ENCODE data around the gene FCRL1. TPM values are rescaled to one million over a fixed set of nuclear protein-coding genes. Genes with fewer than 3 reads are reported as not detected.

The FCRL1 gene
- total RNA-seq, 6 experiments from 2014 or later: not detected

DNA sequence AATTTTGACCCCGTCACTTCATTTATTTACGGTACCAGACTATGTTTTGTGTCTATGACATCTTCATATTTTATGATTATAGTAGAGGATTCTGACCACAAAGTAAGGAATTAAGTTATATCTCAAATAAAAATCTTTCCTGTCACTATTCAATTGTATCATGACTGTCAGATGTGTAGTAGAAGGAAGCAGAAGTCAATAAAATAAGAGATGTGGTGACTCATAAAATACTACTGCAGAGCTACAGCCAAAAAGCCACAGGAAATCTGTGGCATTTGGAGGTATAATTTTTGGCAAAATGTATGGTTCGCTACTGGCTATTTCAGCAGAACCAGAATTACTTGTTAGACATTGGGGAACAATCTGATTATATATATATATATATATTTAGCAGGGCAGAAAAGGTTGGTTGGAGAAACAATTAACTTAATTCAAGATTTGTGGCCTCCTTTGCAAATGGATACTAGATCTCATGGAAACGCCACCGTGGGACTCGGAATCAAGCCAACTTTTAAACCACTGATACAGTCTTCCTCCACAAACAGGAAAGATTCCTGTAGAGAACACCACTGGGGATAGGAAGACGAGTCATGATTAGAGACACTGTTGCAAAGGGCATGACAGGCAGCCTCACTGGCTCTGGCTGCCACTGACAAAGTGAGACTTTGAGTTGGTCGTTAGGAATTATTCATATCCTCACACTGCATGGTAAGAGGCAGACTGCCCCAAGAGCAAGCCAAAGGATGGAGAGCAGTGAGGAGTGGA is 48.1 kb downstream of the FCRL1 start:
- Mint-ChIP-seq H3K4me1 (ENCODE audit: low read depth) (no peaks in the 10 kb centered on the region), H3K9me3 (peaks cover 17% of the 10 kb centered on the region), H3K27me3 (ENCODE audit: insufficient read depth) (peaks cover 2% of the 10 kb centered on the region), H3K4me3 (no peak overlapping the region), H3K27ac (no peak overlapping the region), H3K36me3 (ENCODE audit: low read depth) (no peaks in the 10 kb centered on the region)
- TF ChIP-seq, protein P1, sequence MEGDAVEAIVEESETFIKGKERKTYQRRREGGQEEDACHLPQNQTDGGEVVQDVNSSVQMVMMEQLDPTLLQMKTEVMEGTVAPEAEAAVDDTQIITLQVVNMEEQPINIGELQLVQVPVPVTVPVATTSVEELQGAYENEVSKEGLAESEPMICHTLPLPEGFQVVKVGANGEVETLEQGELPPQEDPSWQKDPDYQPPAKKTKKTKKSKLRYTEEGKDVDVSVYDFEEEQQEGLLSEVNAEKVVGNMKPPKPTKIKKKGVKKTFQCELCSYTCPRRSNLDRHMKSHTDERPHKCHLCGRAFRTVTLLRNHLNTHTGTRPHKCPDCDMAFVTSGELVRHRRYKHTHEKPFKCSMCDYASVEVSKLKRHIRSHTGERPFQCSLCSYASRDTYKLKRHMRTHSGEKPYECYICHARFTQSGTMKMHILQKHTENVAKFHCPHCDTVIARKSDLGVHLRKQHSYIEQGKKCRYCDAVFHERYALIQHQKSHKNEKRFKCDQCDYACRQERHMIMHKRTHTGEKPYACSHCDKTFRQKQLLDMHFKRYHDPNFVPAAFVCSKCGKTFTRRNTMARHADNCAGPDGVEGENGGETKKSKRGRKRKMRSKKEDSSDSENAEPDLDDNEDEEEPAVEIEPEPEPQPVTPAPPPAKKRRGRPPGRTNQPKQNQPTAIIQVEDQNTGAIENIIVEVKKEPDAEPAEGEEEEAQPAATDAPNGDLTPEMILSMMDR (IDR thresholded peaks at IDR 0.05): no peak
- no peak for DNase-seq

DNA sequence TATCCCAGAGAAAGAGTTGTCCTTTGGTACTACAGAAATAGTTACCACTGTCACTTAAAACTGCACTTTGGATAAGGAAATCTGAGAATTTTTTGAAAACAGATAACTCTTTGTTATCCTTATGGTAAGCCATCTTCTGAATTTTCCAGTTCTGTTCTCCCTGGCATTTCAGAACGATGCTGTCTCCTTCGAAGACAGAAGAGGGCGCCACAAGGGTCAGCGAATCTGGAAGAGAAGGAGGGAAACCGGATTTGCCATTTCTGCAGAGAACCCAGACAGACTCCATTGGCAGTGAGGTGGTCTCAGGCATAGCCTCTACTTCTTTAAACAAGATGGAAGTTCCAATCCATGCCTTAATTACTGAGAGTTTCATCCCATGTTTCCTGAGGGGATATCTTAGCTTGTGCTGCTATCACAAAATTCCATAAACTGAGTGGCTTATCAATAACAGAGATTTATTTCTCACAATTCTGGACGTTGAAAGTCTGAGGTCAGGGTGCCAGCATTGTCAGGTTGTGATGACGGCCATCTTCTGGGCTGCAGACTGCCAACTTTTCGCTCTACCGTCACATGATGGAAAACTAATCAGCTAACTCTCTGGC is 49.4 kb downstream of the FCRL1 start:
- no peak for DNase-seq
- Mint-ChIP-seq H3K4me3 (no peak overlapping the region), H3K27ac (no peak overlapping the region), H3K27me3 (ENCODE audit: insufficient read depth) (peaks cover 2% of the 10 kb centered on the region), H3K36me3 (ENCODE audit: low read depth) (no peaks in the 10 kb centered on the region), H3K4me1 (ENCODE audit: low read depth) (no peaks in the 10 kb centered on the region), H3K9me3 (peaks cover 15% of the 10 kb centered on the region)
- TF ChIP-seq, protein P1 (IDR thresholded peaks at IDR 0.05): no peak; the same call in 1 of the 2 replicates

DNA sequence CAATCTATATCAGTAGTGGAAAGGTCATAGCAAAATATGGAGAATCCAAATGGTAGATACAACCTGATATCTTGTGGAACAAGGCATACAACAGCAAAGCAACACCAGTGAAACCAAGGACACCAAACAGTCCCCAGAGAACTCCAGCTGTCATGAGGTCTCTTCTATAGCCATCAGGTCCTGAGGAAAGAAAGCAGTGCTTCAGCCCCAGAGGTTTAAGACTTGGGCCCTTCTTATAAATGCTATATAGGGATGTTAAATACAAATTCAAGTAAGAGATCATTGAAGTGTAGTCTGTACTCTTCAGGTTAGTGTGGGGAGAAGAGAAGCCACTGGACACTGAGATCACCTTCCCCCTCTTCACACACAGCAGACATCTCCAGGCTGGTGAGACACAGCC is 53.1 kb downstream of the FCRL1 start:
- H3K4me1 Mint-ChIP-seq (ENCODE audit: low read depth): no peaks in the 10 kb centered on the region
- no peak for DNase-seq
- no peak overlapping the region for H3K27ac Mint-ChIP-seq
- H3K9me3 Mint-ChIP-seq: peaks cover 15% of the 10 kb centered on the region
- H3K27me3 Mint-ChIP-seq (ENCODE audit: insufficient read depth): peaks cover 5% of the 10 kb centered on the region
- TF ChIP-seq, protein P1 (IDR thresholded peaks at IDR 0.05): no peak
- no peaks in the 10 kb centered on the region for H3K36me3 Mint-ChIP-seq (ENCODE audit: low read depth)
- no peak overlapping the region for H3K4me3 Mint-ChIP-seq

DNA sequence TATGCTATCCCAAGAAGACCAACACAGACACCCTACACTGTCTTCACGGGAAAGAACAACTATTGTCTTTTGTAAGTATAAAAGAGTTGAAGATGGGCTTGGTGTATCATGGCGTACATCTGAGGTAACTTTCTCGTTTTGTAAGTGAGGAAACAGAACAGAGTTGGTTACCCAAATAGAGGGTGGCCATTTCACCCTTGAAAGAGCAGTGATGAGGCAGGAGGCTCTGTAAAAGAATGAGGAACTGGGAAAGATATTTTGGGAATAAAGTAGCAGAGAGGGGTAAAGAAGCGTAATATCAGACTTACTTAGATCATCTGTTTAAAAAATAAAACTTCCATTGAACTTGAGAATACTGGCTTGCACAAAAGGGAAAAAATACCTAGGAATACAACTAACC is 61.9 kb downstream of the FCRL1 start:
- H3K4me3 Mint-ChIP-seq: no peak overlapping the region
- H3K36me3 Mint-ChIP-seq (ENCODE audit: low read depth): no peaks in the 10 kb centered on the region
- TF ChIP-seq, protein P1 (IDR thresholded peaks at IDR 0.05): no peak
- peaks cover 31% of the 10 kb centered on the region for H3K9me3 Mint-ChIP-seq
- DNase-seq: no peak
- H3K27me3 Mint-ChIP-seq (ENCODE audit: insufficient read depth): peaks cover 1% of the 10 kb centered on the region; the same call in 1 of the 2 replicates
- no peak overlapping the region for H3K27ac Mint-ChIP-seq
- no peaks in the 10 kb centered on the region for H3K4me1 Mint-ChIP-seq (ENCODE audit: low read depth)

DNA sequence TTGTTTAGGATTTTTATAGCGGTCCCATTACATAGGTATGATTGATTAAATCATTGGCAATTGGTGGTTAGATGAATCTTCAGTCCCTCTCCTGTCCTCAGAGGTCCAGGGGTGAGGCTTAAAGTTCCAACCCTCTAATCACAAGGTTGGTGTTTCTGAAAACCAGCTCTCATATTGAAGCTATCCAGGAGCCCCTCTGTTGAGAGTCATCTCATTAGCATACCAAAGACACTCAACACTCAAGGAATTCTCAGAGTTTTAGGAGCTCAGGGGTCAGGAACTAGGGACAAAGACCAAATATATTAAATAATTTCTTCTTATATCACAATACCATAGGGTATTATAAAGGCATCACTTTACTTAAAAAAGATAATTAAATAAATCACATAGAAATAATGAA is 66.3 kb downstream of the FCRL1 start:
- peaks cover 3% of the 10 kb centered on the region; the same call in 1 of the 2 replicates for H3K27me3 Mint-ChIP-seq (ENCODE audit: insufficient read depth)
- H3K36me3 Mint-ChIP-seq (ENCODE audit: low read depth): no peaks in the 10 kb centered on the region
- DNase-seq: no peak
- TF ChIP-seq, protein P1 (IDR thresholded peaks at IDR 0.05): no peak
- no peak overlapping the region for H3K27ac Mint-ChIP-seq
- no peaks in the 10 kb centered on the region for H3K4me1 Mint-ChIP-seq (ENCODE audit: low read depth)
- H3K4me3 Mint-ChIP-seq: no peak overlapping the region
- H3K9me3 Mint-ChIP-seq: peaks cover 13% of the 10 kb centered on the region
